GM21786 (cell line): ENCODE data around the gene FSTL3.
"Not testable (repeated sequence)": the region's sequence is repeated elsewhere in the genome, so short reads cannot be mapped to it uniquely, and the experiment has no call there.

Experiments
- ATAC-seq: cut with Tn5 transposase; IDR thresholded peaks from one replicate; pipeline ENCODE4 v1.9.1; 2021; ENCODE audit not compliant: unreplicated experiment

Gene FSTL3

GRCh38 chr19:660793-661426 is 15.3 kb upstream of the FSTL3 start:
- no peak for ATAC-seq

DNA sequence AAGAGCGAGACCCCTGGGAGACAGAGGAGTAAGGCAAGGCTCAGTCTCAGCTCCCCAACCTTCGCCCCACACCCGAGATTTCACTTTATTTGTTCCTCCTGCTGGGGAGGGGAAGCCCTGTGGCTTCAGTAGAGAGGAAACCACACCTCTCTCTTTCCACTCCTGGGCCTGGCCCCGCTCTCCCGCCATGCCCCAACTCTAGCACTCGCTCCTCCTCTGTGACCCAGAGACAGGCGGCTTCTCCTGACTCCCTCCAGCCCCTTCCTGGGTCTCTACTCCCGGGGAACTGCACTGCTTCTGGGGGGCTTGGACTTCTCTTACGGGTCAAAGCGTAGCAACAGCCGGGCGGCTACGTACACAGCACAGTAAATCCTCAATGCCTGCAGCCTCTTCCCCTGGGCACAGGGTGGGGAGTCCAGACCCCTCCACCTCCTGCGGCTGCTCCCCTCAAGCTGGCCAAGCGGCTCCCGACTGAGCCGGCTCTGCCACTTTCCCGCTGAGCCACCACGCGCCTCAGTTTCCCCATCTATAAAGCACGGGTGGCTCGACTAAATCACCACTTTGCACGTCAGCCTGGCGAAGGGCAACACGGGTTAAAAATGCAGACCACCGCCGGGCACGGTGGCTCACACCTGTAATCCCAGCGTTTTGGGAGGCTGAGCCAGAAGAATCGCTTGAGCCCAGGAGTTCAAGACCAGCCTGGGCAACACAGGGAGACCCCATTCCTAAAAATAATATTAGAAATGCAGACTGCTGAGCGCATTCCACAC is 14.6 kb upstream of the FSTL3 start:
- no peak for ATAC-seq

- ATAC-seq, result no peak
These were observed 13.8 kb upstream of the FSTL3 start for GRCh38 chr19:662207-662961.

DNA sequence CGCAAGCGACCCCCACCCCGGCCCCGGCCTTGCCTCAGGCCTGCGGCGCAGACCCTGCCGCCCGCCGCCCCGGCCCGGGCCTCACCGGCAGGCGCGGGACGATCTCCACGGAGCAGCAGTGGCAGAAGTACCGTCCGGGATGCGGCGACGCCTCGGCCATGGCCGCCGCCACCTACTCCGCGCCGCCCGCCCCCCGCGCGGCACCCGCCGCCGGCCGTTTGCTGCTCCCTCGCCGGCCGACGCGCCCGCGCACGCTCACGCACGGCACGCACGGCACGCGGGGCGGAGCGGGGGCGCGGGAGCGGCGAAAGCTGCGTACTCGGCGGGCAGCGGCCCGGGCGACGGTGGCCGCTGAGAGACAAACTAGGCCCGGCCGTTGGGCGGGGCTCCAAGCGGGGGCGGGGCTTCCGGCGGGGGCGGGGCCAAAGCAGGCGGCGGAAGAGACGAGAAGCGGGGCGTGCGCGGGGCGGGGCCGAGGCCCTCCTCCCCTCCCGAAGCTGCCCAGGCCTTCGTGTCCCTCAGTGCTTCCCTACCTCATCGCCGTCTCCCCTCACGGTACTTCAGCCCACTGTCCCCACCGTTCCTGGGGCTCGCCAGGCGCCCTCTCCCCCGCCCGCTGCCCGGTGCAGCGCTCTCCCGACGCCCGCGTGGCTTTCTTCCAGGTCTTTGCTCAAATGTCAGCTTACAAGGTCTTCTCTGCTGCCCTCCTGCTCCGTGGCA is 13.1 kb upstream of the FSTL3 start, which contains the start of gene RNF126:
Gene RNF126 (minus strand): TSS at position 253 of the 720 bp plus-strand sequence. CDS start 93 bp downstream, at position 160.
- peak; percentile 46 for ATAC-seq

GRCh38 chr19:663682-664117 is 12.5 kb upstream of the FSTL3 start:
- ATAC-seq, result no peak

DNA sequence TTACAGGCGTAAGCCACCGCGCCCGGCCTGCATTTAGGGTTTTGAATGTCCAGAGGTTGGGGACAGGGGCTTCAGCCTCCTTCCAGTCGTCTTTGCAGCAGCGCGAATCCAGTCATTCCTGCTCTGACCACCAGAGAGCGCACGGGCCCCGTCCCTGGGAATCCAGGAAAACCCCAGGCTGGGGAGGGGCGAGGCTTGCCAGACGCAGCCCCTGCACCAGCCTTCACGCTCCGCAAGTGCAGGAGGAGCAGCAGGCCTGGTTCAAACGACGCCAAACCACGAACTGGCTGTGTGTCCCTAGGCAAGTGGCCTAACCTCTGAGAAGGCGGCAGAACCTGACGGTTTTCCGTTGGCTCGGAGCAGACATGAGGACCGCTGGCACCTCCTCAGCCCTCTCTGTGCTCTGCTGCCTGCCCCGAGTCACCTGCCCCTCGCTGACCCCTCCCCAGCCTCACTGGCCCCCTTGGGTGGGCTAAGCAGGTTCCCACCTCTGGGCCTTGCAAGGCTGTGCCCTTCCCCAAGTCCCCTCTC is 11.2 kb upstream of the FSTL3 start:
- no peak for ATAC-seq

DNA sequence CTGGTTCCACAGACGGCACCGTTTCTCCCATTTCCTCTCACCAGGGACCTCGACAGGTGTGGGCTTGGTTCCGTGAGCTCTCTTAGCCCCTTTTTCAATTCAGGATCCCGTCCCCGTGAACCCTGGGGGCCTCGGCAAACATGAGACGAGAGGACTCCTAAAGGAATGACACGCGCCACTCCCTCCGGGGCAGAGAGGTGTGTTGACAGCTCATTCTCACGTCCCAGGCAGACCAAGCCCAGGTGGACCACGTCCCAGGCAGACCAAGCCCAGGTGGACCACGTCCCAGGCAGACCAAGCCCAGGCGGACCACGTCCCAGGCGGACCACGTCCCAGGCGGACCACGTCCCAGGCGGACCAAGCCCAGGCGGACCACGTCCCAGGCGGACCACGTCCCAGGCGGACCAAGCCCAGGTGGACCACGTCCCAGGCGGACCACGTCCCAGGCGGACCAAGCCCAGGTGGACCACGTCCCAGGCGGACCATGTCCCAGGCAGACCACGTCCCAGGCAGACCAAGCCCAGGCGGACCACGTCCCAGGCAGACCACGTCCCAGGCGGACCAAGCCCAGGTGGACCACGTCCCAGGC is 9.1 kb upstream of the FSTL3 start:
- ATAC-seq, result not testable (repeated sequence)

GRCh38 chr19:668675-669434 is 7.3 kb upstream of the FSTL3 start:
- not testable (repeated sequence) for ATAC-seq

DNA sequence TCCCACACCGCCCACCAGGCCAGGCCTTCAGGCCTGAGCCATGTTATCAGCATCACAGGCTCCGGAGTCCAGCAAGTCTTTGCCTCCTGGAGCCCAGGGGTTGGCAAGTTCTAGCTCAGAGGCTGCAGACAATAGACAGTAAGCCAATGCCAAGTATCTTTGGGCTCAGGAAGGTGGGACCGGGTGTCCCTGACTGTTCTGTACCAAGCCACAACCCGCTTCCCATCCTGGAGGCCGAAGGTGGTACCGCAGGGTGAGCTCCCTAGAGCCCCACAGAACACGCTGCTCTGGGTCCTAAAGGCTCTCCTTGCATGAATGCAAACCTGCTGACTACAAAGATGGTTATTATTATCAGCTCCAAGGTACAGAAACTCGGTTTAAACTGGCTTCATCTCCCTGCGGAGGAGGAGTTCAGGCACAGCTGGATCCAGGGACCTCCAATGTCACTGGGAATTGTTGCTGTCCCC is 5.5 kb upstream of the FSTL3 start:
- no peak for ATAC-seq

GRCh38 chr19:674282-675151 is 1.7 kb upstream of the FSTL3 start:
- ATAC-seq, result no peak

DNA sequence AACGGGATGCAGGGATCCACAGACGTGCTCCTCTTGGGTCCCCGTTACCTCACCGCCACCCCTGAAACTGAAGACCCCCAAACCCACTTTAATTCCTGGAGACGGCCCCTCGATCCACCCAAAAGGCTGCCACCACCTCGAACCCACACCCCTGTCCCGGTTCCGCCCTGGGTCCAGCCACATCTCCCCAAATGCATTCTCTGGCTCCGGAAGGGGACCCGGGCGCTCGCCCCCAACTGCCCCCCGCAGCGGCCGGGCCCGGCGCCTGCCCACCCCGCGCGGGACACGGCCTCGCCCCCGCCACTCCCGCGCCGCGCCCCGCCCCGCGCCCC is 219 bp upstream of the FSTL3 start:
- no peak for ATAC-seq

- no peak for ATAC-seq
These were observed 1.0 kb downstream of the FSTL3 start for GRCh38 chr19:677201-677600.

- ATAC-seq, result no peak
These were observed 1.6 kb downstream of the FSTL3 start for GRCh38 chr19:677601-678436.

GRCh38 chr19:678791-679388 is 2.7 kb downstream of the FSTL3 start:
- ATAC-seq, result no peak

GRCh38 chr19:679418-680286 is 3.5 kb downstream of the FSTL3 start:
- ATAC-seq, result no peak

DNA sequence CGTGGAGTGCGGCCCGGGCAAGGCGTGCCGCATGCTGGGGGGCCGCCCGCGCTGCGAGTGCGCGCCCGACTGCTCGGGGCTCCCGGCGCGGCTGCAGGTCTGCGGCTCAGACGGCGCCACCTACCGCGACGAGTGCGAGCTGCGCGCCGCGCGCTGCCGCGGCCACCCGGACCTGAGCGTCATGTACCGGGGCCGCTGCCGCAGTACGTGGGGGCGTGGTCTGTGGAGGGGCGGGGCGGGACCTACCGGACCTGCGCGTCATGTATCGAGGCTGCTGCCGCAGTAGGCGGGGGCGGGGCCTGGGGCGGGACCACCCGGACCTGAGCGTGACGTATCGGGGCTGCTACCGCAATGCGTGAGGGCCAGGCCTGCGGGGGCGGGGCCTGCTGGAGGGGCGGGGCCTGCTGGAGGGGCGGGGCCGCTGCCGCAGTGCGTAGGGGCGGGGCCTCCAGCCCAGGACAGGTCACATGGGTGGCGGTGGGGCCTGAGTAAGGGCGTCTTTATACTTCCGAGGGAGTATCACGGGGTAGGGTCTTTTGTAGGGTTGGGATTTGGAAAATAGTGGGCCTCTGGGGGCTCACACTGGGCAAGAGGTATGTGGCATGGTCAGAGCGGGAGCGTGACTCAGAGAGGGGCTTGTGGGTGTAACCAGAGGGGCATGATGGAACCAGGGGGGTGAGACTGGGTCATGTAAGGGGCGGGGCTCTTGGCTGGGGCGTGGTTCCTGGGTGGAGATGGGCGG is 4.3 kb downstream of the FSTL3 start:
- peak; percentile 72 for ATAC-seq
